IPS DF 19.7 (cell line): ENCODE results near the gene EDC3.
"Not testable (repeated sequence)": the region's sequence is repeated elsewhere in the genome, so short reads cannot be mapped to it uniquely, and the experiment has no call there.

Experiments used
- DNase-seq: peaks from one replicate; pipeline ENCODE4 v3.0.0-alpha.2; 2013; ENCODE audit warnings: low read depth, low spot score

Gene EDC3

DNA sequence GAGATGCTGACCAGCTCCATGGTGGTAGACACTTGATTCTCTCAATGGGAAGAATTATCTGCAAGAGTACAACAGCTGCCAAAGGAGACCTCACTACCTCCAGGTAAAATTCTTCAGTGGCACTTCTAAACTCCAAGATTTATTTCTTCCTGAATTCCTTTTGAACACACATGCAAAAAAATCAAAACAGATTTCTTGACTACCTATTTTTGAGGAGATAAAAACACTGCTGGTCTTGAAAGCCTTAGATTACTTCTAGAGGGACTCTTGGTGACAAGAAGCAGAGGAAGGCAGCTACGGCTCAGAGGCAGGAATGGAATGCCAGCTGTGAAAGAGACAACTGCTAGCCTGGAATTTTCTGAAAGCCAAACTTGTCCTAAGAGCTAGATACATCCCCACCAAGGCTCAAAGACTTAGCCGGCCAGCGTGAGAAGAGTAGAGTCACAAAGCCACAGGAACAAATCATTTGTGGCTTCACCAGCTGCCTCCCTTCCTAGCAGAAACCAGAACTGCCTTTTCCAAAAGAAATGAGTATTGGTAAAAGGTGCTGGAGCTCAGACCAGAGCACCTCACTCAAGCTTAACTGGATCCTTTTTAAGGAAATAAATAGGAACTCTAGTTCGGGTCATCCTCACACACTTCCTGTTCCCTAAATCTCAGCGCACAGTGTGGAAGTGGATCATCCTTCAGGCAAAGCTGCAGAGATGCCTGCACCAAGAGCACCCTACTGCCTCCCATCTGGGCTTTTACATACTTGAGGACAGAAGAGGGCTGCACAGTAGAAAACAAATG, 47.6 kb downstream of the EDC3 start:
- no peak for DNase-seq

DNA sequence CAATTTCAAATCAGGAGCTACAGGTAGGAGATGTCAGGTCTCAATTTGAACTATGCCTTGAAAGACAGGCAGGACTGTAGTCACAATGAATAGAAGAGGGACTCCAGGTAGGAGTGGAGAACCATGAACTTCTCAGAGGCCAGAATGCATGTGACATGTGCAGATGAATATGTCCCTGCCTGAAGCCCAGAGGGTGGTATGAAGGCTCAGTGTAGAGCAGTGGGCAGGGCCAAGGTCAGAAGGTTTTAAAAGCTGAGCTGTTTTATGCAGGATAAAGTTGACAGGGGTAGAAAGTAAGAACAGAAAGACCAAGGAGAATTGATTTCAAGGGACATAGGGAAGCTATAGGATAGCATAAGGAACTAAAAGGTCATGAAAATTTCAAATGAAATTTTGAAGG, 49.3 kb downstream of the EDC3 start:
- no peak for DNase-seq

DNA sequence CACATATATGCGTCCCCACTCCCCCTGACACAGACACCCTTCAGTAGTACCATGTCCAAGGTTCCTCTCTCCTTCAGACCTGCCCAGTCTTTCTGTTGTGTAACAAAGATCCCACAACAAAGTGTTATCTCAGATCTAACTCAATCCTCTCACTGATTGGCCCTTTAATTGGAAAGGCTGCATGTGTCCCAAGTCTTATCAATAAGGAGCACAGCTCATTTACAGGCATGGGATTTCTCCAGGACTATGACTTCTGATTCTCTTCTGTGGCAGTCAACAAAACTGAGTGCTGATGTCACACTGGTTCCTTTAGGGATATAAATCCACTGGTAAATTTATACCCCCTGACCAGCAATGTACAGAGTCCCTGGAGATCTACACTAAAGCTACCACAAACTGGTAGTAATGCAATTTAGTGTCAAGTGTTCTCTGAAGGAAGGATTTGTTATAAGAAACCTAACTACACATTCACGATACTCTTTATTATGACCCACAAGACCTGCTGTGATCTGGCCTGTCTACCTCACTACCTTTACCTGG, 52.1 kb downstream of the EDC3 start:
- no peak for DNase-seq

DNA sequence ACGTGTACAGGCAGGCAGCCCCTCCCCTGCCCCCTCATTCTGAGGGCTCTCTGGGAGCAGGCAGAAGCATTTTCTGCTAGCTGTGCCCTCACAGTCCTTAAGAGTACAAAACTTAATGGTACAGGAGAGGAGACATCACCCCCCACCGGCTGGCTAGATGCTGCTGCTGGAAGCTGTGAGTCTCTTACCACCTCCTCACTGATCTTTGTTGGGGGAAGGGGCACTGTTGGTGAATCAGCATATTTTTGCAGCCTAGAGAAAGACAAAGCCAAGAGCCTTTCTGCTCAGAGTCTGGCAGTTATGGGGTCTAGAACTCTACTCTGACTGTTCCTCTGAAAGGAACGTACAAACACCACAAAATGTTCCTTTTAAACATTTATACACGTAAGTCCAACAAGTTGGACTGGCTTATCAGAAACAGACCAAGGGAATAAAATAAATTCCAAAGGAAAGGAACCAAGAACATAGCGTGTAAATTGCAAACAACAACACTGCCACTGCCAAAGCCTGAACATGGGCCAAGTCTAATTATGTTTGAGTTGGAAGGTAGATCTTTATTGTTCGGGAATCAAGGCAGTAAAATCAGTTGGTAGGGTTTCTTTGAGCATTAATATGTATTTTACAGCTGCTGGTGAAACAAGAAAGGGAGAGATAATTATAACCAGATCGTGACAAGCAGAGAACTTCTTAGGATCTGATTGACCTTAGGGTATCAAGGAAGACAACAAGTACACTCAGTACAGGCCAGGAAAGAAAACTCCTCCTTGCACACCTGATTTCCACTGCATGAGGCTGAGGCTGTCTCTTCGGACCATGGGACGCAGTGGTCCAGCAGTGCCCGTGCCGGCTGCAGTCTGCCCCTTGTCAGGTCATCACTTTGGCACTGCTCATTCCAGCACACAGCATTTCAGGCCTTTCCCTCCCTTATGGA, 52.8 kb downstream of the EDC3 start:
- DNase-seq: no peak

DNA sequence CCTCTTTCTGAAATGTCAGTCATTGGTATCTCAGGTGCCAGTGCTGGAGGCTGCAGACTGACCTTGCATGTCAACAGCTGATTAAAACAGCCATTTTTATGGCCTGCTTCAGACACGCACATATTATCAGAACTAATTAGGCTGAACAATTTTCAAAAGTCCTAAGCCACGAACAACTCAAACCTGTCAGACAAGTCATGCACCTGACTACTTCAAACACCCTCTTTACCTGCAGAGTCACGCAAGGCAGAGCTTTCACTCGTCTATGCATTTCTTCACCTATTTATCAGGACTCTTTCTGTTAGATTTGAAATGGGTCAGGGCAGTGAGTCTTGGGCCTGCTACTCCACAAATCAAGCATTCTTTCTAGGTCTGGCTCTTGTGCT, 53.5 kb downstream of the EDC3 start:
- no peak for DNase-seq

DNA sequence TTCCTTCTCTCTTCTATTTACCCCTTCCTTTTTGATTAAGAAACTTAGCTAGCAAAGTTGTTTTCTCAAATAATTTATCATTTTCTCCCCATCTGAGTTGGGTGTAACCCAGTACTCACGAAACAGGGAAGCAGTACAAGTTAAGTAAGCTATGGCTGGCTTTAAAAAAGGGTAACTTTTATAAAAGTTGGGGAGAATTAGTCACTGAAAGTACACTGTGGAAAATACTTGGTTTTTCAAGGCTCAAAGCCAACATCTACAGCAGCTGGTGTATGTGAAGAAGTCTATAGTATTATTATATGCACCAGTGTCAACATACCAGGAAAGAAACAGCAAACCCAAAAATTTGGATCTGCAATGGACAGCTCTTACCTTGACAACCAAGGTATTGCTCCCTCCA, 54.7 kb downstream of the EDC3 start:
- no peak for DNase-seq

DNA sequence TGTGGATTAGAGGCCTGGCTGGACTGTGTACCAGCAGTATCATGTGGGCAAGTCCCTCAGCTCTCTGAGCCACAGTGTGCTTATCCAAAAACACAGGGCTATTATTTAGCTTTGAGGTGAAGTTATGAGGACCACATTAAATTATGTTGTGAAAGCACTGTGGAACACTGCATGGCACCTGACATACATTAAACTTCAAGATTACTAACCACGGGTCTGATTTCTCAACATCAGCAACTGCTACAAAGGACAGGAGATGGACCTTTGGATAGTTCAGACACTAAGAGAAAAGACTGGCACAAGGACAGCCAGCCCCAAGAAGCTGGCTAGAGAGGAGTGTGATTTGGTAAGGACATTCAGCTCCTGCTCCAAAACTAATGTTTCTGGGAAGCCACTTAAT, 58.8 kb downstream of the EDC3 start:
- DNase-seq: no peak

- no peak for DNase-seq
Measured at GRCh38 chr15:74635228-74635627, 60.6 kb downstream of the EDC3 start.

GRCh38 chr15:74633781-74634180, 62.0 kb downstream of the EDC3 start:
- no peak for DNase-seq

GRCh38 chr15:74632601-74633000, 63.2 kb downstream of the EDC3 start:
- no peak for DNase-seq

DNA sequence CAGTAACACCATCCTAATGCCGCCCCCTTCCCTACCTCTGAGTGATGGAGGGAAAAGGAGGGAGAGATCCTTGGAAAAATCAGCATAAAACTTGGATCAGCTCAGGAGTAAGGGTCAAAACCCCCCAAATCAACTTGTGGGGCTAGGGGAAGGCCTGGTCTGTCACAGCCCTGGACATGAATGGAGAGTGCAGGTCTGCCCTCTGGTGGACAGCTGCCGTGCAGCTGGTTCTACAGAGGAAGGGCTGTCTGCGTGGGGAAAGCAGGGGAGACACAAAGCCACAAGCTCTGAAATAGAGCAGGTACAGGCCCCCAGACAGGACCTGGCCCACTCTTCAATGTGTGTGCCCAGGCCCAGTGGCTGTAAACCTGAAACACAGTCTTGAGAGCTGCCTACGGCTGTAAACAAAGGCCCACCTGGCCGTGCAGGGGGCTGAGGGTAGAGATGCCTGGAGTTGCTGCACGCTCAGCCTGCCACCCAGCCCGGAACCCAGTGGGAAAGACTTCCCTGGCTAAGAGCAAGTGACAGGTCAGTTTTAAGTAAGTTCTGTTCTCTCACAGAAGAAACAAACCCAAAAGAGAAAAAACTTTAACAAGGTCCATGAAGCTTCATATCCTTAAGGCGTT, 63.8 kb downstream of the EDC3 start:
- DNase-seq: no peak

GRCh38 chr15:74631408-74631807, 64.4 kb downstream of the EDC3 start:
- no peak for DNase-seq

- DNase-seq: no peak
Measured at GRCh38 chr15:74631087-74631385, 64.8 kb downstream of the EDC3 start.

DNA sequence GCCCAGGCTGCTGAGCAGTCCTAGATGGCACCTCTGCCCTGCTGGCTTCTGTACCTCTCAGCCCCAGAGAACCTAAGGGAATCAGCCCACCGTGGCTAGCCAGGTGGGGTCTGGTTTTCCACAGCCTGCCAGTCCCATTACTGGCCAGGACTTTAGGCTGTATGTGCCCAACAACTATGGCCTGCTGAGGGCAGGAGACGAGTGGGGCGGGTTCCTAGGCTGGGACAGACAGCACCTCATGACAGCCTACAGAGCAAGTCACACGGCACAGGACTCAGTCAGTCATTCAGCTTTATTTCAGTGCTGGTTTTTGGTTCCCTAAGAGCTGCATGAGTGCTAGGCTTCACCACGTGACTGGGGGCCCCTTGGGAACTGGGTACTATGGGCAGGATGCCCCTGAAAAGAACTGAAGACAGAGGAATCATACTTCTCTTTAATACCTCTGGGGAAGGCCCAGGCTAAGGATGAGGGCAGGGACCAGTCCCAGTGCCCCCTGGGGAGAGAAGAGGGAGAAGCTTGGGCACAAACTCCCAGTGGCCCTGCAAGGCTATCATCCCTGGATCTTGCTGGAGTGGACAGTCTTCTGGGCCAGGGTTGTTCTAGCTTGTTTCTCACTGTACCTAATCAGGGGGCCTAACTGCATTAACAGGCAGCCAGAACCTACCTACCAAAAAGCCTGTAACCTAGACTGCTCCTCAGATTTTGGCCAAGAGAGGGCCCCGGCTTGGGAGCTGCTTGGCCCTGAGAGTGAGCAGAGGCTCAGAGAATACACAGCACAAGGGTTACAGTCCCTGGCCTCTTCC, 65.3 kb downstream of the EDC3 start:
- DNase-seq: no peak

GRCh38 chr15:74629696-74630095, 66.1 kb downstream of the EDC3 start:
- not testable (repeated sequence) for DNase-seq

DNA sequence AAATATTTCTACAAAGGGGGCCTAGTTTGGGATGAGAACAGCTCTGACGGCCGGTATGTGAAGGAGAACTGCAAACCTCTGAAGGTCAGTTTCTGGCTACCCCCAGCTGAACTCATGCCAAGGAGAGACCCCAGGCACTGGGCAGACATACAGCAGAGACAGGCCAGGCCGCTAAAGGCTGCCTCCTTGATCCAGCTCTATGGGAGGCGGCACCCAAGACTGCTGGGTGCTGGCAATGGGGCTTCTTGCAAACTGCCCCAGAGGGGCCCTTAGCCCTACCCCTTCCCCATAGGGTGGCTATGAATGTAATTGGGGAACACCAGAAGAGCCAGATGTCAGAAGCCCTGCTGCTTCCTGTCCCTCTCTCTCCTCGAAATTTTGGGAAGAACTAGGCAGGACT, 66.9 kb downstream of the EDC3 start:
- no peak for DNase-seq

DNA sequence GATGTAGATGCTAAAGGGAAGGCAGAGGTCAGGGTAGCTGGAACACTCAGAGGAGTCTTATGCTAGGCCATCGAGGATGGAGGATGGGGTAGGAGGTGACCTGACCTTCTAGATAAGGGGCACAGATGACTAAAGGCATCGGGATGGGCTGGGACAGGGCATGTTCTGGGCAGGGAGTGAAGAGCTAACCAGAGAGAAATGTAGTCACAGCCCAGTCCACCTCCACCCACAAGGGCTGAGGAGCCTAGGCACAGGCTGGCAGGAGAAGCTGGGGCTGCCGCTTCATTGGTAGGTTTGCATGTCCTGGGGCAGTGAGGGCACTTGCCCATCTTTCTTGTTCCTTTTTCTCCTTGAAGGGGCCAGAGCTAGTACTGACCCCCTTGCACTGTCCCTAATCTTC, 67.6 kb downstream of the EDC3 start:
- no peak for DNase-seq

DNA sequence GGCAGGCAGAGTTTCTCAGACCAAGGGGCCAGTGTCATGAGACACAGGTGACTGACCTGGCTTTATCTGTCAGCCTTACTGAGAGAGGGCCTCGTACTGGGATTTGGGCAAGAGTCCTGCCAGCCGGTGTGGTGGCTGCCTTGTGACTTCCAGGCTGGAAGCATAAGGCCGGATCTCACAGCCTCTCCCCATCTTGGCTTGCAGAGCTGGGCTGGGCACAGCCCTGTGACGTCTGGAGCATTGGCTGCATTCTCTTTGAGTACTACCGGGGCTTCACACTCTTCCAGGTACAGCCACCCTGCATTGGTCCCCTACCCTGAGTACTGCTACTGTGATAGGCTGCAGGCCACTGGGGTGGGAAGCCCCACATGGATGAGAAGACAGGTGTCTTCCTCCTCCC, 68.1 kb downstream of the EDC3 start:
- DNase-seq: no peak

GRCh38 chr15:74626752-74627692, 68.8 kb downstream of the EDC3 start:
- DNase-seq: no peak

DNA sequence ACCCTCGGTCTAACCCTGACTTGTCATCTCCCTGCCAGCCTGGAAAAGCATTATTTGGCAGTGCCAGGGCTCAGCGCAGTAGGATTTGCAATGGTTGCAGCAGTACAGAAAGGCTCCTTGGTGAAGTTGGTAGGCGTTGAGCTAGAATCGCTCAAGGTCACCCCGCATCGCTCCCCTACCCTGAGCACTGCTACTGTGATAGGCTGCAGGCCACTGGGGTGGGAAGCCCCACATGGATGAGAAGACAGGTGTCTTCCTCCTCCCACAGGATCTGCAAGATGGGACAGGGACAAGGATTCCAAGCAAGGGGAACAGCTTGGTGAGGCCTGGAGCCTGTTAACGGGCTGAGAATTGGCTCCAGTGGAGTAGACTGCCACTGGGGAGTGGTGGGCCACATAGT, 69.5 kb downstream of the EDC3 start:
- no peak for DNase-seq
